Measurements from ENCODE around the gene VIPAS39. TPM values are rescaled to one million over a fixed set of nuclear protein-coding genes. Genes with fewer than 3 reads are reported as not detected.

VIPAS39 gene
- total RNA-seq, 1 experiment from 2014 or later, result 54.5 TPM

DNA sequence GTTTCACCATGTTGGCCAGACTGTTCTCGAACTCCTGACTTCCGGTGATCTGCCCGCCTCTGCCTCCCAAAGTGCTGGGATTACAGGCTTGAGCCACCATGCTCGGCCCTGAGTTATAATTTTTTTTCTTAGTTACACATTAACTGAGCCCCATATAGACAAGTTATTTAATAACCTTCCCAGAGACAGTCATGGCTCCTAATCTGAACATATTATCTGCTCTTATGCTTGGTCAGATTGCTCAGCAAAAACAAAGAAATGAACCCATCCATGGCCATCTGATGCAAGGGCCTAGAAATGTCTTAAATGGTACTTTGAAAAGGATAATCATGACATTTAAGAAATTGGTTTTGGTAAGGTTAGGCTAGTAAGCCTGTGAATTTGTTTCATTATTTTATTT is 67.2 kb downstream of the VIPAS39 start:
- Histone ChIP-seq H3K36me3 (ENCODE audit: low read depth) (no peaks in the 10 kb centered on the region), H3K9me2 (ENCODE audit: insufficient read depth) (no peaks in the 10 kb centered on the region), H4K20me1 (ENCODE audit: insufficient read depth) (no peaks in the 10 kb centered on the region), H3K27ac (no peak overlapping the region), H3F3A (ENCODE audit: insufficient read depth, low read depth) (no peaks in the 10 kb centered on the region; the same call in 1 of the 2 replicates), H3K9me3 (ENCODE audit: insufficient read depth, low read depth) (no peaks in the 10 kb centered on the region), H3K4me1 (replicated peaks; ENCODE audit: insufficient read depth) (no peaks in the 10 kb centered on the region), H3K79me2 (ENCODE audit: low read depth) (no peaks in the 10 kb centered on the region), H3K4me2 (no peak overlapping the region), H3K27me3 (ENCODE audit: insufficient read depth, low read depth) (no peaks in the 10 kb centered on the region), H2AFZ (no peak overlapping the region), H3K4me3 (no peak overlapping the region)
- TF ChIP-seq, protein P1, sequence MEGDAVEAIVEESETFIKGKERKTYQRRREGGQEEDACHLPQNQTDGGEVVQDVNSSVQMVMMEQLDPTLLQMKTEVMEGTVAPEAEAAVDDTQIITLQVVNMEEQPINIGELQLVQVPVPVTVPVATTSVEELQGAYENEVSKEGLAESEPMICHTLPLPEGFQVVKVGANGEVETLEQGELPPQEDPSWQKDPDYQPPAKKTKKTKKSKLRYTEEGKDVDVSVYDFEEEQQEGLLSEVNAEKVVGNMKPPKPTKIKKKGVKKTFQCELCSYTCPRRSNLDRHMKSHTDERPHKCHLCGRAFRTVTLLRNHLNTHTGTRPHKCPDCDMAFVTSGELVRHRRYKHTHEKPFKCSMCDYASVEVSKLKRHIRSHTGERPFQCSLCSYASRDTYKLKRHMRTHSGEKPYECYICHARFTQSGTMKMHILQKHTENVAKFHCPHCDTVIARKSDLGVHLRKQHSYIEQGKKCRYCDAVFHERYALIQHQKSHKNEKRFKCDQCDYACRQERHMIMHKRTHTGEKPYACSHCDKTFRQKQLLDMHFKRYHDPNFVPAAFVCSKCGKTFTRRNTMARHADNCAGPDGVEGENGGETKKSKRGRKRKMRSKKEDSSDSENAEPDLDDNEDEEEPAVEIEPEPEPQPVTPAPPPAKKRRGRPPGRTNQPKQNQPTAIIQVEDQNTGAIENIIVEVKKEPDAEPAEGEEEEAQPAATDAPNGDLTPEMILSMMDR (conservative IDR thresholded peaks at IDR 0.05), result no peak
- DNase-seq, result no peak
- CTCF ChIA-PET, result interaction anchor here (1.0 kb wide), 1 partner anchor 74 kb away, joined by 3 read pairs; no protein-coding TSS in a partner anchor
- POLR2A ChIA-PET (ENCODE audit: unreplicated experiment), result interaction anchor here (0.7 kb wide), 1 partner anchor 38 kb away, joined by 5 read pairs; no protein-coding TSS in a partner anchor
- BruUV-seq (replicated peaks), result no TSS peak
- intact Hi-C loops (cut with micrococcal nuclease; ENCODE audit: unreplicated experiment), result no loop called here

- H3K4me1 ChIP-seq (replicated peaks; ENCODE audit: insufficient read depth), result peaks cover 19% of the 10 kb centered on the region
- no peak overlapping the region for H2AFZ ChIP-seq
- H3F3A ChIP-seq (ENCODE audit: insufficient read depth, low read depth), result no peaks in the 10 kb centered on the region; the same call in 1 of the 2 replicates
- POLR2A ChIA-PET (ENCODE audit: unreplicated experiment), result no interaction called here
- DNase-seq, result no peak
- CTCF ChIA-PET, result no interaction called here
- H3K4me2 ChIP-seq, result no peak overlapping the region
- H4K20me1 ChIP-seq (ENCODE audit: insufficient read depth), result no peaks in the 10 kb centered on the region
- TF ChIP-seq EZH2 (IDR thresholded peaks at IDR 0.05; ENCODE audit: low read depth), result no peak
- no peak overlapping the region for H3K4me3 ChIP-seq
- no peaks in the 10 kb centered on the region for H3K9me2 ChIP-seq (ENCODE audit: insufficient read depth)
- no peak overlapping the region for H3K27ac ChIP-seq
- no peaks in the 10 kb centered on the region for H3K27me3 ChIP-seq (ENCODE audit: insufficient read depth, low read depth)
- H3K36me3 ChIP-seq (ENCODE audit: low read depth), result no peaks in the 10 kb centered on the region
- BruUV-seq (replicated peaks), result no TSS peak
- intact Hi-C loops (cut with micrococcal nuclease; ENCODE audit: unreplicated experiment), result no loop called here
- no peaks in the 10 kb centered on the region for H3K9me3 ChIP-seq (ENCODE audit: insufficient read depth, low read depth)
- peaks cover 23% of the 10 kb centered on the region for H3K79me2 ChIP-seq (ENCODE audit: low read depth)
Measured at GRCh38 chr14:77378701-77379100, 78.7 kb downstream of the VIPAS39 start.

DNA sequence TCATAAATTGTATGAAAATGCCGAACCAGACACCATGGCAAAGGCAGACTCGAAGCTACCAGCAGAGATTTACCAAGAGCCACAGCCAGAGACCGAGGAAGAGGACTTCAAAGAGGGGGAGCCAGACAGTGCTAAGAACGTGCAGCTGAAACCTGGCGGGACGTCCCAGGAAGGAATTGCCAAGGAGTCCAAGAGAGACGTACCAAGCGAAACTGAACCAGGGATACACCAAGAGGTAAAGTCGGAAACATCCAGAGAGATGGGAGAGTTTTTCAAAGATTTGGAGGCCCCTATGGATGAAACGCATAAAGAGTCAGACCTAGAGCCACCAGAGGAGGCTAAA is 79.9 kb downstream of the VIPAS39 start:
- no peak for DNase-seq
- BruUV-seq (replicated peaks), result TSS peak; percentile 56
- Histone ChIP-seq H2AFZ (peak overlapping the region; percentile 99), H3K27me3 (ENCODE audit: insufficient read depth, low read depth) (no peaks in the 10 kb centered on the region), H3K4me3 (peak overlapping the region; percentile 82), H3K79me2 (ENCODE audit: low read depth) (peaks cover 28% of the 10 kb centered on the region), H3K27ac (no peak overlapping the region), H3K9me3 (ENCODE audit: insufficient read depth, low read depth) (no peaks in the 10 kb centered on the region), H4K20me1 (ENCODE audit: insufficient read depth) (no peaks in the 10 kb centered on the region), H3K4me1 (replicated peaks; ENCODE audit: insufficient read depth) (peaks cover 19% of the 10 kb centered on the region), H3K9me2 (ENCODE audit: insufficient read depth) (no peaks in the 10 kb centered on the region), H3F3A (ENCODE audit: insufficient read depth, low read depth) (no peaks in the 10 kb centered on the region; the same call in 1 of the 2 replicates), H3K4me2 (peak overlapping the region; percentile 88), H3K36me3 (ENCODE audit: low read depth) (no peaks in the 10 kb centered on the region)
- ChIA-PET POLR2A (ENCODE audit: unreplicated experiment) (interaction anchor here (0.6 to 1.5 kb wide), 4 partner anchors 53 to 214 kb away, joined by 4 to 10 read pairs (median 6); partner anchors contain the start of gene GSTZ1), CTCF (interaction anchor here (0.7 to 1.5 kb wide), 2 partner anchors 56 to 62 kb away, joined by 3 to 11 read pairs; no protein-coding TSS in a partner anchor)
- intact Hi-C loops (cut with micrococcal nuclease; ENCODE audit: unreplicated experiment), result loop anchor here (1.0 kb wide), 2 partner anchors 56 to 80 kb away; partner anchors contain the start of genes GSTZ1 and VIPAS39
- TF ChIP-seq, protein P1 (conservative IDR thresholded peaks at IDR 0.05), result no peak
- no peak for TF ChIP-seq EZH2 (IDR thresholded peaks at IDR 0.05; ENCODE audit: low read depth)

All from PC-9 (cell line).